Adrenal gland (tissue), 12 donors: Measurements from ENCODE around the gene DIP2C. TPM values are rescaled to one million over a fixed set of nuclear protein-coding genes. Genes with fewer than 3 reads are reported as not detected.

Experiments used
- DNase-seq, 7 donors: peaks; one replicate each; pipeline ENCODE4 v3.0.0-alpha.2; 2019 to 2020
- H3K27ac ChIP-seq, 5 donors: fragments of 200-600 bp; sonication (generic) in 4 of 5; 1 replicate in 3 of 5; 2 replicates in 2 of 5; pipeline versions ENCODE4 v1.5.1 to v1.8.0; 2016 to 2020; ENCODE audit warnings: mild to moderate bottlenecking in 1 of 5
- H3K27me3 ChIP-seq: fragments of 200-600 bp; 2 replicates; pipeline ENCODE4 v1.8.0; 2021
- H3K36me3 ChIP-seq, 2 donors: fragments of 200-600 bp; replicated peaks in 1 of 2; 1 replicate in 1 of 2; 2 replicates in 1 of 2; pipeline versions ENCODE4 v1.5.1 to v1.8.0; 2018 to 2022
- H3K4me1 ChIP-seq, 2 donors: fragments of 200-600 bp; replicated peaks in 1 of 2; 1 replicate in 1 of 2; 2 replicates in 1 of 2; pipeline versions ENCODE4 v1.5.1 to v1.8.0; 2018 to 2021
- H3K4me3 ChIP-seq, 4 donors: fragments of 200-600 bp; sonication (generic) in 3 of 4; one replicate each; pipeline ENCODE4 v1.5.1; 2016 to 2018
- H3K9me3 ChIP-seq, 3 donors: fragments of 200-600 bp; sonication (generic) in 1 of 3; replicated peaks in 1 of 3; 1 replicate in 2 of 3; 2 replicates in 1 of 3; pipeline versions ENCODE4 v1.5.1 to v1.8.0; 2016 to 2021
- POLR2A ChIP-seq, 2 donors: fragments of 450-650 bp; IDR thresholded peaks; one replicate each; pipeline ENCODE4 v1.6.1; 2017; ENCODE audit warnings: antibody characterized with exemption in 2 of 2, mild to moderate bottlenecking in 2 of 2, moderate library complexity in 1 of 2
- WGBS, 4 donors: extraction: QIAGEN DNeasy Blood & Tissue Kit in 2 of 4; methylation state at CpG; one replicate each; pipeline versions ENCODE4 v1.1.5 to v1.1.7; 2013 to 2017; 5-methylcytosine and 5-hydroxymethylcytosine counted together
- intact Hi-C, 2 donors: fragments of 100-400 bp; cut with DNase I; formaldehyde crosslinking; loops; one replicate each; pipeline versions ENCODE4 v1.14.1 to v1.15.0; 2022 to 2023
- polyA plus RNA-seq, 3 donors: library from polyadenylated mRNA; stranded (reverse); fragments of 200-250 nt in 2 of 3; fragments of 350-450 nt in 1 of 3; fragmentation: Illumina TruSeq in 1 of 3; extraction: RNeasy Lipid Tissue Mini Kit (QIAGEN cat#74804) in 1 of 3; gene quantifications; one replicate each; pipeline ENCODE4 v1.2.3, GENCODE V29; 2013 to 2014
- total RNA-seq, 9 donors: library from RNA; depleted of rRNA in 4 of 9; stranded (reverse); fragments of >200 nt in 4 of 9; fragments of 120-200 nt in 1 of 9; fragmentation: NEBNext Ultra II Directional in 1 of 9; extraction: Animal tissue kit (Norgen Biotek cat#: 25700) in 1 of 9; gene quantifications; one replicate each; pipeline versions ENCODE4 v1.1.0 to v1.2.4, GENCODE V29; 2013 to 2023
- TF ChIP-seq, protein P1 (sequence below), 6 experiments: fragments of 450-650 bp in 4 of 6; fragments of 200-600 bp in 2 of 6; sonication (generic) in 1 of 6; IDR thresholded peaks; 1 replicate in 5 of 6; 2 replicates in 1 of 6; pipeline versions ENCODE4 v1.5.1 to v1.8.0; 2016 to 2021; ENCODE audit warnings: antibody characterized with exemption in 6 of 6, mild to moderate bottlenecking in 2 of 6, moderate library complexity in 1 of 6
- donor health status: healthy with polysubstance abuse.
- donor health status: Bipolar disorder and iron deficiency.
- donor health status: DM: yes; HTN: yes; CAD: no.
- donor health status: DM: no; HTN: no; CAD: no.
- donor health status: DM: no; HTN: no; CAD: no.
- donor health status: DM: yes; HTN: yes; CAD: no.

Gene DIP2C
- total and polyA plus RNA-seq, 12 donors, result 4.8 to 23.9 (median 19.7) TPM

DNA sequence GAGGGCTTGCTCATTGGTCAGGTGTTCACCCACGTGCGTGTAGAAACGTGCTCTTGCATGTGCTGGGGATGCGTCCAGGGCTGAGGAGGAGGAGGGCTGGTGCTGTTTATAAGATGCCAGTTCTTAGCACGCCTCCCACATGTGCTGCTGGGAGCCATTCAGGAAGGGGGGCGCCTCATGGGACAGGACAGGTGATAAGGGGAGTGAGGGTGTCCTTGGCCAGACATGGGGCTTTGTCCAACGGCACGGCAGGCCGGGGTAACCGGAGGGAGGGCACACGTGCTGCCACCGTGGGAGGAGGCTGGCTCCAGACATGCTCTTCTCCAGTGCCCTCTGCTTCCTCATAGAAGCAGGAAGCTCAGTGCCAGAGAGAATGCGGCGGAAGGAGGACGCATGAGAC lies 404.3 kb downstream of the DIP2C start:
- Histone ChIP-seq H3K27ac (no peak overlapping the region), H3K36me3 (peaks cover 0 to 46% of the 10 kb centered on the region in 2 donors), H3K4me3 (no peak overlapping the region), H3K4me1 (no peaks in the 10 kb centered on the region), H3K9me3 (no peaks in the 10 kb centered on the region), H3K27me3 (no peaks in the 10 kb centered on the region)
- intact Hi-C loops, result no loop called here
- DNase-seq, result no peak
- TF ChIP-seq POLR2A (IDR thresholded peaks at IDR 0.05), result no peak
- TF ChIP-seq, protein P1, sequence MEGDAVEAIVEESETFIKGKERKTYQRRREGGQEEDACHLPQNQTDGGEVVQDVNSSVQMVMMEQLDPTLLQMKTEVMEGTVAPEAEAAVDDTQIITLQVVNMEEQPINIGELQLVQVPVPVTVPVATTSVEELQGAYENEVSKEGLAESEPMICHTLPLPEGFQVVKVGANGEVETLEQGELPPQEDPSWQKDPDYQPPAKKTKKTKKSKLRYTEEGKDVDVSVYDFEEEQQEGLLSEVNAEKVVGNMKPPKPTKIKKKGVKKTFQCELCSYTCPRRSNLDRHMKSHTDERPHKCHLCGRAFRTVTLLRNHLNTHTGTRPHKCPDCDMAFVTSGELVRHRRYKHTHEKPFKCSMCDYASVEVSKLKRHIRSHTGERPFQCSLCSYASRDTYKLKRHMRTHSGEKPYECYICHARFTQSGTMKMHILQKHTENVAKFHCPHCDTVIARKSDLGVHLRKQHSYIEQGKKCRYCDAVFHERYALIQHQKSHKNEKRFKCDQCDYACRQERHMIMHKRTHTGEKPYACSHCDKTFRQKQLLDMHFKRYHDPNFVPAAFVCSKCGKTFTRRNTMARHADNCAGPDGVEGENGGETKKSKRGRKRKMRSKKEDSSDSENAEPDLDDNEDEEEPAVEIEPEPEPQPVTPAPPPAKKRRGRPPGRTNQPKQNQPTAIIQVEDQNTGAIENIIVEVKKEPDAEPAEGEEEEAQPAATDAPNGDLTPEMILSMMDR (IDR thresholded peaks at IDR 0.05), result no peak
- WGBS, 4 donors, result 76 to 91% (median 85%) methylated on average over 13 to 15 of the region's 15 CpGs

DNA sequence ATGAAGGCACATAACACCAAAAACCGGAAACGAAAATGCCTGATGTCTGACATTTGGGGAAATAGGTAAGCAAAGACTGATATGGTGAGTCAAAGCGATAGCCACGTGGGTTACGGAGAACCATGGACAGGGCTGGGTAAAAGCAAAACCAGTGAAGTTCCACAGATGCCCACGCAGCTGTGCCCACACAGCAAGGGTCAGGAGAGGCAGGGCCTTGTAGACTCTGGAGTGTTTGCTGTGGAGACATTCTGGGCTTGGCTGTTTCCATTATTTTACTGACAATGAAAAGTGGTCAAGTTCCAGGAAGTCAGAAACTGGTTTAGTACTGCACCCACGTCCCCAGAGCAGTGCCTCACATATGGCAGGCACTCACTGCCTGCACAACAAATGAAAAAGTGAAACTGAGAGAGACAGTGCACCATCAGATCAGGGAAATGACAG lies 405.5 kb downstream of the DIP2C start:
- no peaks in the 10 kb centered on the region for H3K4me1 ChIP-seq
- H3K27ac ChIP-seq, result no peak overlapping the region
- intact Hi-C loops, result no loop called here
- H3K4me3 ChIP-seq, result no peak overlapping the region
- TF ChIP-seq POLR2A (IDR thresholded peaks at IDR 0.05), result no peak
- TF ChIP-seq, protein P1 (IDR thresholded peaks at IDR 0.05), result no peak
- H3K9me3 ChIP-seq, result no peaks in the 10 kb centered on the region
- 85 to 95% (median 91%) methylated on average over 7 of the region's 7 CpGs for WGBS, 4 donors
- DNase-seq, result no peak
- H3K27me3 ChIP-seq, result no peaks in the 10 kb centered on the region
- H3K36me3 ChIP-seq, result peaks cover 0 to 46% of the 10 kb centered on the region in 2 donors

DNA sequence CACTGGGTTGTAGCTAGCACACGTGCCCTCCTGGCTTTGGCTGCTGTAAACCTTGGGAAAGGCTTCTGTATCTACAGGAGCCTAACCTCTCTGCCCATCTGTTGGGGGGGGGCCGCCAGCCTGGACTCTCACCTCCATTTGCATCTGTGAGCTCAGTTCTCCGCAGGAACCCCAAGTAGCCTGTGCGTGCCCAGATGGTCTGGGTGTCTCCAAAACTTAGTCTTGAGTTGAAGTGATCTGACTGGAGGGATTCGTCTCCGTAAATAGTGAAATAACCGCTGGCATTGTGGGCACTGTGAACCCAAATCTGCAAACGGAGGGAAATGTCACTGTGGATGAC lies 406.4 kb downstream of the DIP2C start:
- 92 to 96% (median 94%) methylated on average over 8 of the region's 8 CpGs for WGBS, 4 donors
- intact Hi-C loops, result no loop called here
- no peak for DNase-seq
- no peak overlapping the region for H3K4me3 ChIP-seq
- peaks cover 0 to 46% of the 10 kb centered on the region in 2 donors for H3K36me3 ChIP-seq
- H3K9me3 ChIP-seq, result no peaks in the 10 kb centered on the region
- no peak overlapping the region for H3K27ac ChIP-seq
- no peaks in the 10 kb centered on the region for H3K4me1 ChIP-seq
- H3K27me3 ChIP-seq, result no peaks in the 10 kb centered on the region
- TF ChIP-seq POLR2A (IDR thresholded peaks at IDR 0.05), result no peak
- TF ChIP-seq, protein P1 (IDR thresholded peaks at IDR 0.05), result no peak

DNA sequence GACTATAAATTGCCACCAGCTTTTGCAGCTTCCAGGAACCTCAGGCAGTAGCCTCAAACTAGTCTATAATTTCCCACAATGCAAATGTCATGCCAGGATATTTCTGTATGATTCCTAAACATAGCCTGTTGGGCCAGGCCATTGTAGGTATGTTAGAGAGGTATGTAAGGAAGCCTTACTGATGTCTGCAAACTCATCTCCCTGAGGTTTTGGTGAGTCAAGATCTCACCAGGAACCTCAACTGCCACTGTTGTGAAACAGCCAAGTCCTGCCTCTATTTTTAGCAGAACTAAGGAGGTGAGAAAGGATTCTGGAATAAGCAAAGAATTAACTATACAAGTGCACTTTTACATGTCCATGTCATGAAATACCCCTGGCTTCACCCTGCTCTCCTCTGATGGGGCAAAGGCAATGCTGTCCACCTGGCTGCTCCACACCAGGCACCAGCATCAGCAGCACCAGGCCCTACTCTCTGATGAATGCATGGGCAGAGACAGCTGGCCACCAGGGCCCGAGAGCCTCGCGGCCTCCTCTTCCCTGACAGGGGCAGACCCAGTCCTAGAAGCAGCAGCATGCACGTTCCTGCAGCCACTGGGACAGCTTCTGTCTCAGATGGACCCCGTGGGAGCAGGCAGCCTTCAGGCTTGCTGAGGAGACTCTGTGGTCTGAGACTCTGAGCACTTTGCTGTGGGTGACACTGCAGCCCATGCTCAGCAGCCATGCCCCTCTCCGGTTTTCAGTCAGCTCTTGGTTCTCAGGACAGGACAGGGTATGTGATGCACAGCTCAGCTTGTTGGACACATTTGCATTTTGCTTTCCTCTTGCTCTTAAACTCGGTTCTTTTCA lies 407.0 kb downstream of the DIP2C start:
- no peak overlapping the region for H3K4me3 ChIP-seq
- H3K27ac ChIP-seq, result no peak overlapping the region
- peaks cover 0 to 46% of the 10 kb centered on the region in 2 donors for H3K36me3 ChIP-seq
- no peak for TF ChIP-seq POLR2A (IDR thresholded peaks at IDR 0.05)
- TF ChIP-seq, protein P1 (IDR thresholded peaks at IDR 0.05), result no peak
- WGBS, 4 donors, result 85 to 94% (median 86%) methylated on average over 5 to 7 of the region's 7 CpGs
- H3K27me3 ChIP-seq, result no peaks in the 10 kb centered on the region
- H3K9me3 ChIP-seq, result no peaks in the 10 kb centered on the region
- H3K4me1 ChIP-seq, result no peaks in the 10 kb centered on the region
- DNase-seq, result no peak
- intact Hi-C loops, result no loop called here
